Liver (tissue), 9 donors: ENCODE data around the gene CASQ2. TPM values are rescaled to one million over a fixed set of nuclear protein-coding genes. Genes with fewer than 3 reads are reported as not detected.

Source experiments
- DNase-seq: peaks from one replicate; pipeline ENCODE4 v3.0.0-alpha.2; 2017; ENCODE audit warnings: low spot score
- H3K27ac ChIP-seq, 2 donors: one replicate each; pipeline ENCODE4 v1.7.0; 2013; ENCODE audit warnings: inconsistent platforms in 2 of 2, low read length in 2 of 2, control low read depth in 1 of 2, low read depth in 1 of 2, mild to moderate bottlenecking in 1 of 2
- H3K27me3 ChIP-seq, 4 donors: one replicate each; pipeline versions ENCODE4 v1.6.1 to v1.7.0; 2013; ENCODE audit warnings: low read length in 3 of 4, inconsistent platforms in 1 of 4, mild to moderate bottlenecking in 1 of 4, moderate library complexity in 1 of 4; ENCODE audit not compliant: control insufficient read depth in 4 of 4, insufficient read depth in 4 of 4
- H3K36me3 ChIP-seq, 4 donors: one replicate each; pipeline versions ENCODE4 v1.6.1 to v1.7.0; 2013; ENCODE audit warnings: low read length in 3 of 4, mild to moderate bottlenecking in 3 of 4, low read depth in 1 of 4, moderate library complexity in 1 of 4; ENCODE audit not compliant: control insufficient read depth in 4 of 4, insufficient read depth in 3 of 4
- H3K4me1 ChIP-seq, 4 donors: one replicate each; pipeline versions ENCODE4 v1.6.1 to v1.7.0; 2013; ENCODE audit warnings: low read length in 3 of 4, mild to moderate bottlenecking in 3 of 4, moderate library complexity in 1 of 4; ENCODE audit not compliant: control insufficient read depth in 4 of 4, insufficient read depth in 4 of 4
- H3K4me3 ChIP-seq, 3 donors: one replicate each; pipeline versions ENCODE4 v1.6.1 to v1.7.0; 2013; ENCODE audit warnings: low read length in 3 of 3, control low read depth in 1 of 3, low read depth in 1 of 3, mild to moderate bottlenecking in 1 of 3
- H3K9ac ChIP-seq, 2 donors: one replicate each; pipeline ENCODE4 v1.7.0; 2013; ENCODE audit warnings: low read length in 2 of 2, mild to moderate bottlenecking in 2 of 2, moderate library complexity in 2 of 2, control low read depth in 1 of 2, low read depth in 1 of 2
- H3K9me3 ChIP-seq, 4 donors: one replicate each; pipeline versions ENCODE4 v1.6.1 to v1.7.0; 2013; ENCODE audit warnings: low read length in 3 of 4; ENCODE audit not compliant: control insufficient read depth in 4 of 4
- ATF3 ChIP-seq: IDR thresholded peaks from 2 replicates; pipeline ENCODE4 v1.6.1; 2016; ENCODE audit warnings: antibody characterized with exemption
- CTCF ChIP-seq: fragments of 150-350 bp; IDR thresholded peaks from 2 replicates; pipeline ENCODE4 v1.5.1; 2017; ENCODE audit warnings: improper control_type of control experiment, low read depth, low read length; ENCODE audit not compliant: missing input control
- EGR1 ChIP-seq, 2 donors: IDR thresholded peaks; 2 replicates each; pipeline ENCODE4 v1.6.1; 2016 to 2018; ENCODE audit warnings: antibody characterized with exemption in 2 of 2, low read depth in 2 of 2
- FOXA1 ChIP-seq: IDR thresholded peaks from 2 replicates; pipeline ENCODE4 v1.6.1; 2016; ENCODE audit warnings: antibody characterized with exemption
- FOXA2 ChIP-seq: IDR thresholded peaks from 2 replicates; pipeline ENCODE4 v1.6.1; 2016; ENCODE audit warnings: antibody characterized with exemption
- GABPA ChIP-seq, 2 donors: IDR thresholded peaks in 1 of 2; conservative IDR thresholded peaks in 1 of 2; 2 replicates each; pipeline ENCODE4 v1.6.1; 2016; ENCODE audit warnings: antibody characterized with exemption in 2 of 2, mild to moderate bottlenecking in 1 of 2, moderate library complexity in 1 of 2
- HNF4A ChIP-seq, 2 donors: conservative IDR thresholded peaks; 2 replicates each; pipeline ENCODE4 v1.6.1; 2016; ENCODE audit warnings: antibody characterized with exemption in 2 of 2, mild to moderate bottlenecking in 2 of 2
- HNF4G ChIP-seq: IDR thresholded peaks from 2 replicates; pipeline ENCODE4 v1.6.1; 2016; ENCODE audit warnings: antibody characterized with exemption
- JUND ChIP-seq, 2 donors: IDR thresholded peaks; 2 replicates each; pipeline ENCODE4 v1.6.1; 2016; ENCODE audit warnings: antibody characterized with exemption in 2 of 2
- MAX ChIP-seq: IDR thresholded peaks from 2 replicates; pipeline ENCODE4 v1.6.1; 2016; ENCODE audit warnings: antibody characterized with exemption
- NR2F2 ChIP-seq: IDR thresholded peaks from 2 replicates; pipeline ENCODE4 v1.6.1; 2016; ENCODE audit warnings: antibody characterized with exemption
- RAD21 ChIP-seq, 2 donors: IDR thresholded peaks; 2 replicates each; pipeline ENCODE4 v1.6.1; 2016; ENCODE audit warnings: antibody characterized with exemption in 2 of 2, mild to moderate bottlenecking in 2 of 2
- RXRA ChIP-seq, 2 donors: IDR thresholded peaks; 2 replicates each; pipeline ENCODE4 v1.6.1; 2017 to 2018; ENCODE audit warnings: antibody characterized with exemption in 2 of 2, mild to moderate bottlenecking in 1 of 2
- SP1 ChIP-seq: IDR thresholded peaks from 2 replicates; pipeline ENCODE4 v1.6.1; 2018; ENCODE audit warnings: antibody characterized with exemption, mild to moderate bottlenecking
- TAF1 ChIP-seq: conservative IDR thresholded peaks from 2 replicates; pipeline ENCODE4 v1.6.1; 2016; ENCODE audit warnings: antibody characterized with exemption, mild to moderate bottlenecking
- YY1 ChIP-seq: IDR thresholded peaks from 2 replicates; pipeline ENCODE4 v1.6.1; 2016; ENCODE audit warnings: antibody characterized with exemption, mild to moderate bottlenecking
- ZBTB33 ChIP-seq: IDR thresholded peaks from 2 replicates; pipeline ENCODE4 v1.6.1; 2016; ENCODE audit warnings: antibody characterized with exemption
- WGBS: extraction: QIAGEN DNeasy Blood & Tissue Kit; methylation state at CpG from one replicate; pipeline ENCODE4 v1.1.7; 2013; 5-methylcytosine and 5-hydroxymethylcytosine counted together
- polyA plus RNA-seq, 2 donors: library from polyadenylated mRNA; stranded (reverse) in 1 of 2; unstranded in 1 of 2; fragments of 200-250 nt in 1 of 2; fragments of >200 nt in 1 of 2; fragmentation: Nextera tagmentation in 1 of 2; extraction: Ambion mirVana in 1 of 2; gene quantifications; one replicate each; pipeline versions ENCODE4 v1.2.1 to v1.2.3, GENCODE V29; 2013 to 2015
- total RNA-seq, 2 donors: library from RNA; depleted of rRNA; stranded (reverse); fragments of >200 nt; gene quantifications; one replicate each; pipeline ENCODE4 v1.2.3, GENCODE V29; 2014
- TF ChIP-seq, protein P1 (sequence below): IDR thresholded peaks from 2 replicates; pipeline ENCODE4 v1.6.1; 2016; ENCODE audit warnings: antibody characterized with exemption, mild to moderate bottlenecking
- donor health status: healthy.
- donor health status: healthy.
- donor health status: healthy.
- donor health status: healthy.
- donor health status: healthy.

Gene CASQ2
- total and polyA plus RNA-seq, 4 donors = 0.33 to 1.1 TPM; not detected in 2

GRCh38 chr1:115755456-115756370, 12.8 kb downstream of the CASQ2 start:
- Histone ChIP-seq H3K4me1 (peaks cover 0 to 3% (median 0%) of the 10 kb centered on the region in 4 donors), H3K9ac (no peak overlapping the region), H3K9me3 (peaks cover 0 to 2% (median under 1%) of the 10 kb centered on the region in 4 donors), H3K36me3 (no peaks in the 10 kb centered on the region), H3K27ac (no peak overlapping the region), H3K4me3 (no peak overlapping the region), H3K27me3 (no peaks in the 10 kb centered on the region)
- 88% methylated on average over 8 of the region's 8 CpGs for WGBS
- no peak for TF ChIP-seq EGR1 (IDR thresholded peaks at IDR 0.05; ENCODE audit: low read depth in 2 of 2)
- TF ChIP-seq HNF4A (conservative IDR thresholded peaks at IDR 0.05) = no peak
- no peak for TF ChIP-seq YY1
- TF ChIP-seq GABPA (IDR thresholded peaks at IDR 0.05 in 1 of 2, conservative IDR thresholded peaks at IDR 0.05 in 1 of 2) = no peak
- TF ChIP-seq RAD21 (IDR thresholded peaks at IDR 0.05) = no peak
- no peak for TF ChIP-seq FOXA1
- TF ChIP-seq FOXA2 = no peak
- TF ChIP-seq NR2F2 = no peak
- TF ChIP-seq HNF4G = no peak
- TF ChIP-seq SP1 = no peak
- no peak for TF ChIP-seq MAX
- TF ChIP-seq ATF3 = no peak
- no peak for TF ChIP-seq RXRA (IDR thresholded peaks at IDR 0.05)
- TF ChIP-seq TAF1 = no peak
- TF ChIP-seq JUND (IDR thresholded peaks at IDR 0.05) = no peak
- no peak for TF ChIP-seq CTCF
- TF ChIP-seq ZBTB33 = no peak
- DNase-seq = no peak

GRCh38 chr1:115753830-115754229, 14.7 kb downstream of the CASQ2 start:
- Histone ChIP-seq H3K27me3 (no peaks in the 10 kb centered on the region), H3K36me3 (no peaks in the 10 kb centered on the region), H3K27ac (no peak overlapping the region), H3K9me3 (no peaks in the 10 kb centered on the region), H3K9ac (no peak overlapping the region), H3K4me1 (peaks cover 0 to 3% (median 0%) of the 10 kb centered on the region in 4 donors), H3K4me3 (no peak overlapping the region)
- 64% methylated on average over 8 of the region's 8 CpGs for WGBS
- no peak for DNase-seq
- TF ChIP-seq GABPA (IDR thresholded peaks at IDR 0.05 in 1 of 2, conservative IDR thresholded peaks at IDR 0.05 in 1 of 2) (no peak), RAD21 (IDR thresholded peaks at IDR 0.05) (no peak), ZBTB33 (no peak), YY1 (no peak), TAF1 (no peak), FOXA1 (no peak), MAX (no peak), HNF4A (conservative IDR thresholded peaks at IDR 0.05) (no peak), EGR1 (IDR thresholded peaks at IDR 0.05; ENCODE audit: low read depth in 2 of 2) (no peak), JUND (IDR thresholded peaks at IDR 0.05) (no peak), NR2F2 (no peak), HNF4G (no peak)
- TF ChIP-seq, protein P1, sequence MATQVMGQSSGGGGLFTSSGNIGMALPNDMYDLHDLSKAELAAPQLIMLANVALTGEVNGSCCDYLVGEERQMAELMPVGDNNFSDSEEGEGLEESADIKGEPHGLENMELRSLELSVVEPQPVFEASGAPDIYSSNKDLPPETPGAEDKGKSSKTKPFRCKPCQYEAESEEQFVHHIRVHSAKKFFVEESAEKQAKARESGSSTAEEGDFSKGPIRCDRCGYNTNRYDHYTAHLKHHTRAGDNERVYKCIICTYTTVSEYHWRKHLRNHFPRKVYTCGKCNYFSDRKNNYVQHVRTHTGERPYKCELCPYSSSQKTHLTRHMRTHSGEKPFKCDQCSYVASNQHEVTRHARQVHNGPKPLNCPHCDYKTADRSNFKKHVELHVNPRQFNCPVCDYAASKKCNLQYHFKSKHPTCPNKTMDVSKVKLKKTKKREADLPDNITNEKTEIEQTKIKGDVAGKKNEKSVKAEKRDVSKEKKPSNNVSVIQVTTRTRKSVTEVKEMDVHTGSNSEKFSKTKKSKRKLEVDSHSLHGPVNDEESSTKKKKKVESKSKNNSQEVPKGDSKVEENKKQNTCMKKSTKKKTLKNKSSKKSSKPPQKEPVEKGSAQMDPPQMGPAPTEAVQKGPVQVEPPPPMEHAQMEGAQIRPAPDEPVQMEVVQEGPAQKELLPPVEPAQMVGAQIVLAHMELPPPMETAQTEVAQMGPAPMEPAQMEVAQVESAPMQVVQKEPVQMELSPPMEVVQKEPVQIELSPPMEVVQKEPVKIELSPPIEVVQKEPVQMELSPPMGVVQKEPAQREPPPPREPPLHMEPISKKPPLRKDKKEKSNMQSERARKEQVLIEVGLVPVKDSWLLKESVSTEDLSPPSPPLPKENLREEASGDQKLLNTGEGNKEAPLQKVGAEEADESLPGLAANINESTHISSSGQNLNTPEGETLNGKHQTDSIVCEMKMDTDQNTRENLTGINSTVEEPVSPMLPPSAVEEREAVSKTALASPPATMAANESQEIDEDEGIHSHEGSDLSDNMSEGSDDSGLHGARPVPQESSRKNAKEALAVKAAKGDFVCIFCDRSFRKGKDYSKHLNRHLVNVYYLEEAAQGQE = no peak
